ENCODE measurements around the gene PORCN.

- TF ChIP-seq EZH2 (IDR thresholded peaks at IDR 0.05) (no peak), SRF (IDR thresholded peaks at IDR 0.05; ENCODE audit: low read depth) (no peak), ZNF274 (IDR thresholded peaks at IDR 0.05; ENCODE audit: low read depth, low read length) (no peak), CEBPB (IDR thresholded peaks at IDR 0.05; ENCODE audit: low read depth) (no peak), CTCF (IDR thresholded peaks at IDR 0.05 in 2 of 3, conservative IDR thresholded peaks at IDR 0.05 in 1 of 3; ENCODE audit: borderline replicate concordance in 1 of 3, insufficient read depth in 1 of 3, low read depth in 2 of 3, low read length in 2 of 3) (no peak), RAD21 (IDR thresholded peaks at IDR 0.05; ENCODE audit: low read depth) (no peak), EGR1 (IDR thresholded peaks at IDR 0.05; ENCODE audit: low read depth) (no peak), POLR2A (IDR thresholded peaks at IDR 0.05; ENCODE audit: borderline replicate concordance, extremely low read depth, insufficient read depth, insufficient read length) (no peak), MAX (IDR thresholded peaks at IDR 0.05) (no peak)
Measured at GRCh38 chrX:48515842-48516241, 7.0 kb downstream of the PORCN start.
